ENCODE results near the gene SH3GL2. TPM values are rescaled to one million over a fixed set of nuclear protein-coding genes. Genes with fewer than 3 reads are reported as not detected.

Gene SH3GL2
- total and polyA plus RNA-seq, 2 donors (not counting 1 experiment from before 2014, with no cell fraction given): not detected

DNA sequence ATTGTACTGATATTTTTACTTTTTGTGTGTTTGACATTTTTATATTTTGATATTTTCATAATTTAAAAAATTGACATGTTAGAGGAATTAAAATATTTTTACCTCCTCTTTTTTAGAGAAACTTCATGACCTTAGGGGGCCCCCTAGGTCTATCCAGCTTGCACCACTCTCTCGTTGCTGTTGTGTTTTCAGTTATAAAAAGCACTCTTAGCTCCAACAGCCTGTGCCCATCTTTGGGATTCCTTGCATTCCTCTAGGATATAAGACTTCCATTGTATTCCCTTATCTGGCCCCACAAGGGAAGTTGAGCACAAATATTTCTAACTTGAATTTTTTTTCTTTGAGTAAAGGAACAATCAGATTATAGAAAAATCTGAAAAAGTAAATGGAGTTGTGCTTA lies 245.3 kb downstream of the SH3GL2 start:
- intact Hi-C loops (cut with micrococcal nuclease): no loop called here
- H3K4me1 Mint-ChIP-seq: no peaks in the 10 kb centered on the region
- no peak overlapping the region for H3K4me3 ChIP-seq (ENCODE audit: control extremely low read depth in 1 of 5, extremely low read depth in 1 of 5, insufficient read depth in 1 of 5, low read depth in 2 of 5, low read length in 4 of 5)
- 20% methylated on average over 1 of the region's 1 CpG for WGBS (ENCODE audit: insufficient coverage)
- H3K27me3 Mint-ChIP-seq: no peaks in the 10 kb centered on the region
- no peak overlapping the region for H3K4me2 ChIP-seq (replicated peaks; ENCODE audit: low read depth, low read length, poor library complexity, severe bottlenecking)
- no peak for DNase-seq
- H3K36me3 ChIP-seq (replicated peaks in 1 of 2; ENCODE audit: control extremely low read depth in 1 of 2, control insufficient read depth in 1 of 2, extremely low read depth in 1 of 2, insufficient read depth in 2 of 2, low read length in 1 of 2): no peaks in the 10 kb centered on the region
- no peak for TF ChIP-seq EZH2 (IDR thresholded peaks at IDR 0.05; ENCODE audit: borderline replicate concordance, insufficient read depth, low read depth, low read length, poor library complexity, severe bottlenecking)
- TF ChIP-seq, protein P1, sequence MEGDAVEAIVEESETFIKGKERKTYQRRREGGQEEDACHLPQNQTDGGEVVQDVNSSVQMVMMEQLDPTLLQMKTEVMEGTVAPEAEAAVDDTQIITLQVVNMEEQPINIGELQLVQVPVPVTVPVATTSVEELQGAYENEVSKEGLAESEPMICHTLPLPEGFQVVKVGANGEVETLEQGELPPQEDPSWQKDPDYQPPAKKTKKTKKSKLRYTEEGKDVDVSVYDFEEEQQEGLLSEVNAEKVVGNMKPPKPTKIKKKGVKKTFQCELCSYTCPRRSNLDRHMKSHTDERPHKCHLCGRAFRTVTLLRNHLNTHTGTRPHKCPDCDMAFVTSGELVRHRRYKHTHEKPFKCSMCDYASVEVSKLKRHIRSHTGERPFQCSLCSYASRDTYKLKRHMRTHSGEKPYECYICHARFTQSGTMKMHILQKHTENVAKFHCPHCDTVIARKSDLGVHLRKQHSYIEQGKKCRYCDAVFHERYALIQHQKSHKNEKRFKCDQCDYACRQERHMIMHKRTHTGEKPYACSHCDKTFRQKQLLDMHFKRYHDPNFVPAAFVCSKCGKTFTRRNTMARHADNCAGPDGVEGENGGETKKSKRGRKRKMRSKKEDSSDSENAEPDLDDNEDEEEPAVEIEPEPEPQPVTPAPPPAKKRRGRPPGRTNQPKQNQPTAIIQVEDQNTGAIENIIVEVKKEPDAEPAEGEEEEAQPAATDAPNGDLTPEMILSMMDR (IDR thresholded peaks at IDR 0.05): no peak
- CTCF ChIA-PET: no interaction called here
- H3K27ac ChIP-seq (ENCODE audit: low read length in 2 of 2): no peak overlapping the region
- no peak overlapping the region for H3K4me3 Mint-ChIP-seq
- H3K4me1 ChIP-seq (ENCODE audit: control insufficient read depth in 2 of 2, insufficient read depth in 2 of 2, low read length in 2 of 2): no peaks in the 10 kb centered on the region
- no peak overlapping the region for H3K27ac Mint-ChIP-seq
- H3K9me3 Mint-ChIP-seq (ENCODE audit: insufficient read depth): peaks cover 2% of the 10 kb centered on the region
- H3K9ac ChIP-seq (ENCODE audit: low read length): no peak overlapping the region
- H2AFZ ChIP-seq (ENCODE audit: insufficient read depth, low read depth, low read length, poor library complexity, severe bottlenecking): no peak overlapping the region
- no peak for ATAC-seq (ENCODE audit: low read depth)
- no peaks in the 10 kb centered on the region for H3K9me3 ChIP-seq (ENCODE audit: control extremely low read depth in 1 of 3, control insufficient read depth in 2 of 3, insufficient read depth in 1 of 3, low read length in 2 of 3)
- POLR2A ChIA-PET: no interaction called here
- H4K20me1 ChIP-seq (ENCODE audit: control insufficient read depth, insufficient read depth, low read length, poor library complexity, severe bottlenecking): no peaks in the 10 kb centered on the region
- H3K27me3 ChIP-seq (replicated peaks in 1 of 4; ENCODE audit: control extremely low read depth in 1 of 4, control insufficient read depth in 3 of 4, insufficient read depth in 4 of 4, low read length in 3 of 4): no peaks in the 10 kb centered on the region
- H3K79me2 ChIP-seq (ENCODE audit: control insufficient read depth, insufficient read depth, low read length): no peaks in the 10 kb centered on the region

DNA sequence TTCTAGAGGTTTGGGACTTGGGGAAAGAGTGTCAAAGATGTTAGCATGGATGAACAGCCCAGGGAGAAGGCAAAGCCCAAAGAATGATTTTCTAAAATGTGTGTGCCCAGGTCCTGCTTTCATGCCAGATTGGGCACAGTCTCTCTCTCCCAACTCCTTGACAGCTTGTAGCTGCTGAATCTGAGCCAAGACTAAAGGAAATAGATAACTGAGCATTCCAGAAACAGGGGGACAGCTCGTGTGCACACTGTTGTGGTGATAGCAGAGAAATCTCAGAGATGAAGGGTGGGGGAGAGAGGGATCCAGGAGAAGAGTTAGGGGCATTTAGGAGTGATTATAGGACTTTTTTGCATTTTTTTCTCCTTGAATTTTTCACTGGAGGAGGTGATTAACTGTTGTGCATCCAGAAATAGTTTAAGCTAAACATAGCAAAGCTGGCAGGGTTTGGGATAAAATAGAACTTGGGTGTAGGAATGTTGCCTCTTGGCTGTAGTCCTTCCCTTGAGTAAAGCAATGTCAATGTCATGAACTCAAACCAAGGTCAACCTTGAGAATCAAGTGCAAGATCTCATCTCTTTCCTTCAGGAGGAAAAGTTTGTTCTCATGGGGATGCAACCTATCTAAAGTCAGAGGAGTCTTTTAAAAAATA lies 245.9 kb downstream of the SH3GL2 start:
- H3K9me3 ChIP-seq (ENCODE audit: control extremely low read depth in 1 of 3, control insufficient read depth in 2 of 3, insufficient read depth in 1 of 3, low read length in 2 of 3): peaks cover 0 to 3% (median 0%) of the 10 kb centered on the region in 3 donors
- no peaks in the 10 kb centered on the region for H3K4me1 Mint-ChIP-seq
- H3K27ac Mint-ChIP-seq: no peak overlapping the region
- WGBS (ENCODE audit: insufficient coverage): 0% methylated on average over 1 of the region's 1 CpG
- H3K27me3 ChIP-seq (replicated peaks in 1 of 4; ENCODE audit: control extremely low read depth in 1 of 4, control insufficient read depth in 3 of 4, insufficient read depth in 4 of 4, low read length in 3 of 4): no peaks in the 10 kb centered on the region
- H4K20me1 ChIP-seq (ENCODE audit: control insufficient read depth, insufficient read depth, low read length, poor library complexity, severe bottlenecking): no peaks in the 10 kb centered on the region
- ChIA-PET CTCF (no interaction called here), POLR2A (no interaction called here)
- ATAC-seq (ENCODE audit: low read depth) (no peak), DNase-seq (no peak)
- intact Hi-C loops (cut with micrococcal nuclease): no loop called here
- no peaks in the 10 kb centered on the region for H3K36me3 ChIP-seq (replicated peaks in 1 of 2; ENCODE audit: control extremely low read depth in 1 of 2, control insufficient read depth in 1 of 2, extremely low read depth in 1 of 2, insufficient read depth in 2 of 2, low read length in 1 of 2)
- peaks cover 2% of the 10 kb centered on the region for H3K9me3 Mint-ChIP-seq (ENCODE audit: insufficient read depth)
- no peak overlapping the region for H2AFZ ChIP-seq (ENCODE audit: insufficient read depth, low read depth, low read length, poor library complexity, severe bottlenecking)
- H3K4me2 ChIP-seq (replicated peaks; ENCODE audit: low read depth, low read length, poor library complexity, severe bottlenecking): no peak overlapping the region
- no peak overlapping the region for H3K9ac ChIP-seq (ENCODE audit: low read length)
- H3K4me1 ChIP-seq (ENCODE audit: control insufficient read depth in 2 of 2, insufficient read depth in 2 of 2, low read length in 2 of 2): no peaks in the 10 kb centered on the region
- no peak overlapping the region for H3K27ac ChIP-seq (ENCODE audit: low read length in 2 of 2)
- TF ChIP-seq, protein P1 (IDR thresholded peaks at IDR 0.05): no peak
- no peak for TF ChIP-seq EZH2 (IDR thresholded peaks at IDR 0.05; ENCODE audit: borderline replicate concordance, insufficient read depth, low read depth, low read length, poor library complexity, severe bottlenecking)
- H3K4me3 Mint-ChIP-seq: no peak overlapping the region
- no peak overlapping the region for H3K4me3 ChIP-seq (ENCODE audit: control extremely low read depth in 1 of 5, extremely low read depth in 1 of 5, insufficient read depth in 1 of 5, low read depth in 2 of 5, low read length in 4 of 5)
- no peaks in the 10 kb centered on the region for H3K27me3 Mint-ChIP-seq
- no peaks in the 10 kb centered on the region for H3K79me2 ChIP-seq (ENCODE audit: control insufficient read depth, insufficient read depth, low read length)
